Neural progenitor cell (in vitro differentiated cells): ENCODE data around the gene CRISPLD2.

Source experiments
- EZH2phosphoT487 ChIP-seq: fragments of 200-600 bp; sonication (generic); IDR thresholded peaks from 2 replicates; pipeline ENCODE4 v1.6.1; 2017; ENCODE audit warnings: antibody characterized with exemption
- TF ChIP-seq, protein P1 (sequence below): fragments of 200-600 bp; sonication (generic); IDR thresholded peaks from 2 replicates; pipeline ENCODE4 v1.5.1; 2017; ENCODE audit warnings: antibody characterized with exemption, mild to moderate bottlenecking

DNA sequence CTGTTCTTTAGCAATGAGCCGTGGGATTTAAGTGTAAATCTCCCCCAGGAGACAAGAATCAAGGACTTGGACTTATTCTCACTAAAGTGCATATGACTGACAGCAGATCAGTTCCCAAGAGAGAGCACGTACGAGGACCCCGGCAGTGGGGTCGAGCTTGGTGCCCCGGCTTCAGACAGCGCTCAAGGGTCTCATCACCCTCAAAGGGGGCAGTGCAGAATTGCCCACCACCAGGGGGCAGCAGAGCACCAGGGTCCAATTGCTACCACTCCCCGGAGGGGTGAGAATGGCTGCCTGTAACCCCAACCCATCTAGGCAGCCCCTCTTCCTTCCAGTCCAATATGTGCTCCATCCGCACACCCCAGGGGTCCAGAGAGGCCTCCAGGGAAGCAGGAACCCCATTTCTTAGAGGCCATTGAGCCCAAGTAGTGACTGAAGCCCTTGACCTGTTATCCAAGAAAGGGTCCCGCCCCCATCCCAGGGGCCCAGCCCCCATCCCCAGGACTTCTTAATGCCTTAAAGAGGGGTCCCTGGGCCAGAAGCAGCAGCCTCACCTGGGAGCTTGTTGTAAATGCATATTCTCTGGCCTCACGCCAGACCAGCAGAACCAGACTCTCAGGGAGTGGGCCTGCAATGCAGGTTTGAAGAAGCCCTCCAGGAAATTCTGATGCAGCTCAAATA lies 105.4 kb downstream of the CRISPLD2 start:
- TF ChIP-seq, protein P1, sequence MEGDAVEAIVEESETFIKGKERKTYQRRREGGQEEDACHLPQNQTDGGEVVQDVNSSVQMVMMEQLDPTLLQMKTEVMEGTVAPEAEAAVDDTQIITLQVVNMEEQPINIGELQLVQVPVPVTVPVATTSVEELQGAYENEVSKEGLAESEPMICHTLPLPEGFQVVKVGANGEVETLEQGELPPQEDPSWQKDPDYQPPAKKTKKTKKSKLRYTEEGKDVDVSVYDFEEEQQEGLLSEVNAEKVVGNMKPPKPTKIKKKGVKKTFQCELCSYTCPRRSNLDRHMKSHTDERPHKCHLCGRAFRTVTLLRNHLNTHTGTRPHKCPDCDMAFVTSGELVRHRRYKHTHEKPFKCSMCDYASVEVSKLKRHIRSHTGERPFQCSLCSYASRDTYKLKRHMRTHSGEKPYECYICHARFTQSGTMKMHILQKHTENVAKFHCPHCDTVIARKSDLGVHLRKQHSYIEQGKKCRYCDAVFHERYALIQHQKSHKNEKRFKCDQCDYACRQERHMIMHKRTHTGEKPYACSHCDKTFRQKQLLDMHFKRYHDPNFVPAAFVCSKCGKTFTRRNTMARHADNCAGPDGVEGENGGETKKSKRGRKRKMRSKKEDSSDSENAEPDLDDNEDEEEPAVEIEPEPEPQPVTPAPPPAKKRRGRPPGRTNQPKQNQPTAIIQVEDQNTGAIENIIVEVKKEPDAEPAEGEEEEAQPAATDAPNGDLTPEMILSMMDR = peak; percentile 74
- no peak for TF ChIP-seq EZH2phosphoT487
